HG02884 (cell line): Measurements from ENCODE around the gene MCRIP2.
"Not testable (repeated sequence)": the region's sequence is repeated elsewhere in the genome, so short reads cannot be mapped to it uniquely, and the experiment has no call there.

Experiments
- ATAC-seq: cut with Tn5 transposase; IDR thresholded peaks from one replicate; pipeline ENCODE4 v1.9.1; 2021; ENCODE audit warnings: mild to moderate bottlenecking, moderate library complexity; ENCODE audit not compliant: unreplicated experiment

The MCRIP2 gene

DNA sequence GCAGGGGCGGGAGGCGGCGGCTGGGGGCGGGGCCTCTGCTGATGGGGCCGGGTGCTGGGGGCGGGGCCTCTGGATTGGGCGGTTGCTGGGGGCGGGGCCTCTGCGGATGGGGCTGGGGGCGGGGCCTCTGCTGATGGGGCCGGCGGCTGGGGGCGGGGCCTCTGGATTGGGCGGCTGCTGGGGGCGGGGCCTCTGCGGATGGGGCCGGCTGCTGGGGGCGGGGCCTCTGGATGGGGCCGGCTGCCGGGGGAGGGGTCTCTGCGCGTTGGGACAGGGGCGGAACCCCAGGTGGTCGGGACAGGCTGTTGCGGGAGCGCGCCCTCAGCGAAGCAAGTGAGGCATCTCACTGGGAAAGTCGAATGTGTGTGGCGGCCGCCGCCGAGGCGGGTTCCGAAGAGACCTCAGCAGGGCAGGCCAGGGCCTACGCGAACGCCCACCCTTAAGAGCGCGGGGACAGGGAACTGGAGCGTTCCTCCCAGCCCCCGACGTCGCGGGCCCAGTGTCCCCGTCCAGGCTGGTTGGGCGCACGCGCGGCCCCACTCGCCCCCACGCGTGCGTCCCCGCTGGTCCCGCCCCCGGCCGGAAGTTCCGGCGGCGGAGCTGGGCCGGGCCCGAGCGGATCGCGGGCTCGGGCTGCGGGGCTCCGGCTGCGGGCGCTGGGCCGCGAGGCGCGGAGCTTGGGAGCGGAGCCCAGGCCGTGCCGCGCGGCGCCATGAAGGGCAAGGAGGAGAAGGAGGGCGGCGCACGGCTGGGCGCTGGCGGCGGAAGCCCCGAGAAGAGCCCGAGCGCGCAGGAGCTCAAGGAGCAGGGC is 38.4 kb downstream of the MCRIP2 start, which contains the start of gene STUB1:
TSS of gene STUB1 (plus strand) at position 597 of the 811 bp plus-strand sequence. CDS start at position 713, 116 bp downstream.
- ATAC-seq, result peak; percentile 37

DNA sequence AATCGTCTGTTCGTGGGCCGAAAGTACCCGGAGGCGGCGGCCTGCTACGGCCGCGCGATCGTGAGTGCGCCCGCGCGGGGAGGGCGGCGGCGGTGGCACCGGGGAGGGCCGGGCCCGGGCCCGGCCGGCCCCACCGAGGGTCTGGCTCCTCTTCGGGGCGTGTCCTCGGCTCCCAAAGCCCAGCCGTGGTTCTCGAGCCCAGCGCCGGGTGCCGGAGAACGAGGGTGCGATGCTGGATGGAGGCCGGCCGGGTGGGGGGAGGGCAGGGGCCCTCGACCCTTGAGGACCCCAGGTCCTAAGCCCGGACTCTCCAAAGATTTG is 39.0 kb downstream of the MCRIP2 start:
- ATAC-seq, result no peak

DNA sequence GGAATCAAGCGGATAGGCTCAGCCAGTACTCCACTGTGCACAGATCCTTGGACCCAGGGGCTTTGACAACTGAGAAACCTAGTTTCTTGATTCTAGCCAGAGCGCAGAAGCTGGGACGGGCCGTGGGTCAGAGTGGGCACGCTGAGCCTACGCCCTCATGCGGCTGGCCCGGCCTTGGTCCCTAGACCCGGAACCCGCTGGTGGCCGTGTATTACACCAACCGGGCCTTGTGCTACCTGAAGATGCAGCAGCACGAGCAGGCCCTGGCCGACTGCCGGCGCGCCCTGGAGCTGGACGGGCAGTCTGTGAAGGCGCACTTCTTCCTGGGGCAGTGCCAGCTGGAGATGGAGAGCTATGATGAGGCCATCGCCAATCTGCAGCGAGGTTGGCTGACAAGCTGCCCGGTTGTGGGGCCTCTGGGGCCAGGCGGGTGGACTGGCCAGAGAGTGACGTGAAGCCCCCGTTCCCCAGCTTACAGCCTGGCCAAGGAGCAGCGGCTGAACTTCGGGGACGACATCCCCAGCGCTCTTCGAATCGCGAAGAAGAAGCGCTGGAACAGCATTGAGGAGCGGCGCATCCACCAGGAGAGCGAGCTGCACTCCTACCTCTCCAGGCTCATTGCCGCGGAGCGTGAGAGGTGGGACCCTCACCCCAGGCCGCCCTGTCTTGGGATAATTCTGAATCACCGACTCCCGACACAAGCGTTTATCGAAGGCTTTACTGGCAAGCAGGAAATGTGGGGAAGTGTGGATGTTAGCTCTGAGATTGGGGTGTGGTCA is 39.5 kb downstream of the MCRIP2 start:
- ATAC-seq, result no peak

DNA sequence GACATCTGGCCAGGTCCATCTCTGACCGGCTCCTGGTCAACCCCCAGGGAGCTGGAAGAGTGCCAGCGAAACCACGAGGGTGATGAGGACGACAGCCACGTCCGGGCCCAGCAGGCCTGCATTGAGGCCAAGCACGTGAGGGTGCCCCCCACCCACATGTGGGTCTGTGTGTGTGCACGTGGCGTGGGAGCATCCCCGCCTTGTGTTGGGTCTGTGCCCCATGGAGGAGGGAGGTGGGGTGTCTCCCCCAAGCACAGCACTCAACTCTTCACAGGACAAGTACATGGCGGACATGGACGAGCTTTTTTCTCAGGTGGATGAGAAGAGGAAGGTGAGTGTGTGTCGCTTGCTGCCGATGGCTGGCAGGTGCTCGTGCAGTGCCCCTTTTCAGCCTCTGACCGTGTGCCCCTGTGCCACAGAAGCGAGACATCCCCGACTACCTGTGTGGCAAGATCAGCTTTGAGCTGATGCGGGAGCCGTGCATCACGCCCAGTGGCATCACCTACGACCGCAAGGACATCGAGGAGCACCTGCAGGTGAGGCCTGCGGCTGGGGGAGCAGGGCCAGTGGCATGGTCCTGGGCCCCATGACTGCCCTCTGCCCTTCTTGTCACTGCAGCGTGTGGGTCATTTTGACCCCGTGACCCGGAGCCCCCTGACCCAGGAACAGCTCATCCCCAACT is 40.3 kb downstream of the MCRIP2 start:
- ATAC-seq, result no peak

DNA sequence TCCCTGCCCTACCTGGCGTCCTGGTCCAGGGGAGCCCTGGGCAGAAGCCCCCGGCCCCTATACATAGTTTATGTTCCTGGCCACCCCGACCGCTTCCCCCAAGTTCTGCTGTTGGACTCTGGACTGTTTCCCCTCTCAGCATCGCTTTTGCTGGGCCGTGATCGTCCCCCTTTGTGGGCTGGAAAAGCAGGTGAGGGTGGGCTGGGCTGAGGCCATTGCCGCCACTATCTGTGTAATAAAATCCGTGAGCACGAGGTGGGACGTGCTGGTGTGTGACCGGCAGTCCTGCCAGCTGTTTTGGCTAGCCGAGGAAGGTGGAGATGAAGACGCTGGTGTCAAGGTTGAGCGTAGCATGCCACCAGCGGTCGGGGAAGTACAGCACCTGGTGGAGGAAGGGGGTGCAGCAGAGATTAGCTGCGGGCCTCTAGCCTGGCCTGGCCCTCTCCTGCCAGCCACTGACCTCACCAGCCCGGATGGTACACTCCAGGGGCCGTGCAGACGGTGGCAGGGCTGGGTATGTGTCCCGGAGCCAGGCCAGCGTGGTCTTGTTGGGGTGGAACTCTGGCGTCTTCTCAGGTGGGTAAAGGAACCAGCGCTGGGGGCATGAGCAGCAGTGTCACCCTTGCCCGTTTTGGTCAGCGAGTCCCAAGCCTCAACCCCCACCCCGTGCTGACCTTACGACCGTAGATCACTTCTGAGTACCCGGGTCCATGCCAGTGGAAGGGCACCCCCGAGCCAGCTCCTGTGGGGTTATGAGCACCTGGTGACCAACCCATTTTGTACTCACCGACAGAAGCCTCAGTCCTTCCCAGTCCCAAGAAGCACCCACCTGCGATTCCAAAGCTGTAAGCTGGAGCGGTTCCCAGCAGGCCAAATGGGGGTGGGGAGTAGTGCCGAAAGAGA is 41.1 kb downstream of the MCRIP2 start:
- no peak for ATAC-seq

DNA sequence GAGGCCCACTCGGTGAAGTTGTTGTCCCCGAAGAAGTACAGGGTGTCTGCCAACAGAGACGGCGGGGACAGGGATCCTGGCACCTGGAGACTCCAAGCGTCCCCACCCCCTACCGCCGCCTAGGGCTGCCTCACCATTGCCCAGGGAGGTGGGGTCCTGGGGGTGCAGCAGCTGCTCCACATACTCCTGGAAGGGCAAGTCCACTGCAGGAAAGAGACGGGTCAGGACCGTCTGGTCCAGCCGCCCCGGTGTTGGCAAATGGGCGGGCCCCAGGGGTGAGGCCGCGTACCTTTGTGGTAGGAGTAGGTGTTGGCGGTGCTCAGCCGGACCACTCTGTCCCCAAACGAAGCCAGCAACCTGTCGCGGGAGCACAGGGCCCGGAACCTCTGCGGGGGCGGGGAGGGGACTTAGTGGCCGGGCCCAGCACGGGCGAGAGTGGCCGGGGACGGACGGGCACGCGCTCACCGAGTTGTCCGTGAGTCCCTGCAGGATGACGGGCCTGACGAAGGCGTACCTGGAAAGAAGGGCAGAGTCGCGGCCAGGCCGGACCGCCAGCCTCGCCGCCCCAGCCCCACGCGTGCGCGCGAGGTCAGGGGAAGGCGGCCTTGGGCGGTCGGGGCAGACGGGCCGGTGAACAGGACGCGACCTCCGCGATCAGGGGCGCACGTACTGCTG is 41.9 kb downstream of the MCRIP2 start:
- no peak for ATAC-seq

DNA sequence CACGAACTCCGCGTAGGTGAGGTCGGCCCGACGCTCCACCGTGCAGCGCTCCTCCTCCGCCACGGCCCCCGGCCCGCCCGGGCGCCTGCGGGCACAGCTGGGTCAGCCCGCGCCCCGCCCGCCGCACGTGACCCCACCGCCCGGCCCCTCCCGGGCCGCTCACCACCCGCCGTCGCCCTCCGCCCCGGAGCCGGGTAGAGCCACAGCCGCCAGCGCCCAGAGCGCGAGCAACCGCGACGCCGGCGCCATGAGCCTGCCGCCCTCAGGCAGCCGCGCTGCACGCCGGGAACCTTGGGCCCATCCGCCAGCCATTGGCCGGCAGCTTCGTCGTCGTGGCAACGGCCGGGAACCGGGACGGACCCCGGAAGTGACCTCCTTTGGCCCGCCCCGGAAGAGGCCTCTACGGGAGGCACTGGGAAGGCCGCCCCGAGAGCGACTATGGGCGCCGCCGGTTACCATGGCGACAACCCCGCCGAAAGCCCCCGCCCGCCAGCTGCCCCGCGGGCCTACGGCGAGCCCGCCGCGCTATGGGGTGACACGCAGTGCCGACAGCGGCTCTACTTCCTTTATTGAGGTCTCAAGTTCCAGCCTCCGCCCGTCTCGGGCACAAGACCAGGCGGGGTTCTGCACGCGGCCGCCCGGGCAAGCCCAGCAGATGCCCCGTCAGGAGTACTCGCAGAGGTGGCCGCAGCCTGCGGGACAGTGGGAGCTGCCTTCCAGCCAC is 42.6 kb downstream of the MCRIP2 start, which contains the start of gene JMJD8:
TSS of gene JMJD8 (minus strand) at position 264 of the 724 bp plus-strand sequence. CDS start at position 249, 15 bp downstream.
- peak; percentile 55 for ATAC-seq

DNA sequence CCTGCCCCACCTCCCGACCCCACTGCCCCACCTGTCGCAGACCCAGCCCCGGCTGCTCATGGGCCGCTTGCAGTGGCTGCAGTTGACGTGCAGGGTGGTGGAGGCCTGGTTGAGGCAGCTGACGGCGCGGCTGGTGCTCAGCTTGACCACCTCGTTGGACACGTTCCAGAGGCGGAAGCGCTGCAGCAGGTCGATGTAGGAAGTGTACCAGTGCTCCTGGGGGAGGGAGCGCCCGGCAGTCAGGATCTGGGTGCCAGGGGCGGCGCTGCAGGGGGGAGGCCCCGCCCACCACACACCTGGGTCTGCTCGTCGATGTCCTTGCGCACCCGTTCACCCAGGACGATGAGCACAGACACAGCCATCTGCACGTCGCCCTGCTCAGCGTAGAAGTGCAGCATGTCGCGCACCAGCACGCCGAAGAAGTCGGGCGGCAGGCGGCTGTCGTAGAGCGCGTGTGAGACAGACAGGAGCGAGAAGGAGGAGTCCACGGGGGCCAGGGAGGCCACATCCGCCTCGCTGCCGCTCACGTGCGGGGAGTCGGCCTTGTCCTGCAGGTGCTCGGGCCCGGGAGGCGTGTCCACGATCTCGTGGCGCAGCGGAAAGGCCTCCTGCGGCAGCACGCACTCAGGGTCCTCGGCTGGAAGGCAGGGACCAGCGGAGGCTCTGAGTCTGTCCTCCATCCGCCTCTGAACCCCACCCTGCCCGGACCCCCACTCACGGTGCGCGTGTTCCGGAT is 43.5 kb downstream of the MCRIP2 start:
- no peak for ATAC-seq

DNA sequence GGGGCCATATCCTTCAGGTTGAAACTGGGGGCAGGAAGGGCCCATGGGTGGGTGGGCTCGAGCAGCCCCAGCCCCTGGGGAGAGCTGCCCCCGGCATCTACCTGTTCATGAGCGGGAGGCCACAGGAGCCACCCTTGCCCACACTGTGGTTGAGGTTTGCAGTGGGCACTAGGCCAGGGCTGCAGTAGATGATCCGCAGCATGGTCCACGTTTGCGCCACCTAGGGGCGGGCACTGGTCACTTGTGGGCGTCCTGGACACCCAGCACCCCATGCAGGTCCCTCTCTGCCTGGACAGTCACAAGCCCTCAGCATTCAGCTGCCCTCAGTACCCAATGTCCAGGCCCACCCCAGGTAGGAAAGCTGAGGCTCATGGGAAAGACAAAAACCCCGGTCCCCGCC is 44.3 kb downstream of the MCRIP2 start:
- ATAC-seq, result no peak

DNA sequence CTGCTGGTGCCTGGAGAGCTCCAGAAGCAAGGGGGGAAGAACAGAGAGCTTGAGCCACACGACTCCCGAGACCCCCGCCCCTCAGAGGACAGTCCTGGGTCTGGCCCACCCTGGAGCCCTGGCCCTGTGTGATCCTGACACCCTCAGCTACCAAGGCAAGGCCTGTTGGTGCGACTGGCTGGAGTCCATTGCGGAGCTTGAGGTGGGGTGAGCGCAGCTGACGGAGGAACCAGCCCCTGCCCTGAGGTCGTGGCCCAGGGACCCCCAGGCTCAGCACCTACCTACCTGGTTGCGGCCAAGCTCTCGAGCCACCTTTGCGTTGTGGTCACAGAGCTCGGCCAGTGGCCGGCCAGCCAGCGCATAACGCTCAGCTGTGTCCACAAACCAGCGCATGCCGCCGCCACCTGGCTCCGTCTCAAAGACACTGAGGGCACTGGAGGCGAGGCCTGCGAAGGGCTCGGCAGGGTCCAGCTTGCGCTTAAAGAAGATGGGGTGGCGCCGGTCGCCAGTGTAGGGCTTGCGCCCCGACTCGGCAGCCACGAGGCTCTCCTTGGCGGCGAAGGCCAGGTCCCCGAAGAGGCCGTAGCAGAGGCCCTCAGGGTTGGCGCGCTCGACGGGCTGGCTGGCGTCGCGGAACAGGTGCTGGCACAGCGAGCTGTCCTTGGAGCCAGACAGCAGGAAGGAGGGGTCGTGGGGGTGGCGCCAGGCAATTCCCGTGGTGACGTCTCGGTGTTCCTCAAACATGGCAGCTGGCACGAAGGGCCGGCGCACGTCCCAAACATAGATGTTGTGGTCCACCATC is 45.0 kb downstream of the MCRIP2 start:
- no peak for ATAC-seq

DNA sequence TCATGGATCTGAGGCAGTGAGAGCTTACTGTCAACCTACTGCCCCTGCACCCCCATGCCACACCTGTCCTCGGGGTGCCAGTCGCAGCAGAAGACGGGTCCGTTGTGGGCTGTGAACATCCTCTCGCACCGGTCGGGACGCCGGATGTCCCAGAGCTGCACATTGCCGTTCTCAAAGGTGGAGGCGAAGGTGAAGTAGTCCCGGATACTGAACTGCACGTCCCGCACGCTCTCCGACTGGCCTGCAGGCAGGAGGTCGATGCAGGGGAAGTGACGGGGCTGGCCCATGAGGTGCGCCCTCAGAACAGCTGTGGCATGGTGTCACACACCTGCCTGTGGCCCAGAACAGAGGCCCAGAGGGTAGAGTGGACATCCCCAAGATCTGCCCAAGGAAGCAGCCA is 45.9 kb downstream of the MCRIP2 start:
- ATAC-seq, result no peak

DNA sequence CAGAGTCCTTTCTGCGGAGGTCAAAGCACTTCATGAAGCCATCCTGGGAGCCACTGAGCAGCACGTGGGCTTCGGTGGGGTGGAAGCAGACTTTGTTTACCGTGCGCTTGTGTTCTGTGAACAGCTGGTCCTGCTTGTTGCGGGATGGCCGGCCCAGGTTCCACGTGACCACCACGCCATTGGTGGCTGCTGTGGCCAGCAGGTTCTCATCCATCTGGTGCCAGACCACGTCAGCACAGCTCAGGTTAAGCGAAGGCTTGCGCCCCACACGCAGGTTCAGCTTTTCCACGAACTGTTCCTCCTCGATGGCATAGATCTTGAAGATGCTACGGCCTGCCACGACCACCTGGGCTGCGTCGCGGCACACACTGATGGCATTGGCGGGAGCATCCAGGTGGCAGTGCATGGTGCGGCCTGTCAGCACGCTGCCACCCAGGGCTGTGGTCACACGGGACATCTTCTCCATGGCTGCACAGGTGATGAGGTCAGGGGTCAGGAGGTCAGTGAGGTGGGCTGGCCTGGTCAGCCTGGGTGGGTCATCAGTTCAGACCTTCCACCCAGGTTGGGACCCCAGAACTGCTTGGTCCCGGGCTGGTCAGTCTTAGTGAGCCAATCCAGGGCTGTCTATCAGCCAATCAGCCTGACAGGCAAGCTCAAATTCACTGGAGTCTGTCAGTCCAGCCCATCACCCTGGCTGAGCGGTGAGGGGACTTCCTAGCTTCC is 47.7 kb downstream of the MCRIP2 start:
- no peak for ATAC-seq

DNA sequence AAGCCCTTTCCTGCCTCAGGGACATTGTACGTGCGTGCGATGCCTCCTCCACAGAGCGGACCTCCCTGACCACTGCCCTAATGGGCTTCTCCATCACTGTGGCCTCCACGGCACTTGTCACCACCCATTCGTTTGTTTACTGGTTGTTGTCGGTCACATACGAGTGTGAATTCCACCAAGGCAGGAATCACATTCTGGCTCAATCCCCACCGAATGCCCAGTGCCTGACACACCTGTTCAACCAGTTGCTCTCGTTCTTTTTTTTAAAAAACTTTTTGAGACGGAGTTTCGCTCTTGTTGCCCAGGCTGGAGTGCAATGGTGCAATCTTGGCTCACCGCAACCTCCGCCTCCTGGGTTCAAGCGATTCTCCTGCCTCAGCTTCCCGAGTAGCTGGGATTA is 49.6 kb downstream of the MCRIP2 start:
- ATAC-seq, result not testable (repeated sequence)

DNA sequence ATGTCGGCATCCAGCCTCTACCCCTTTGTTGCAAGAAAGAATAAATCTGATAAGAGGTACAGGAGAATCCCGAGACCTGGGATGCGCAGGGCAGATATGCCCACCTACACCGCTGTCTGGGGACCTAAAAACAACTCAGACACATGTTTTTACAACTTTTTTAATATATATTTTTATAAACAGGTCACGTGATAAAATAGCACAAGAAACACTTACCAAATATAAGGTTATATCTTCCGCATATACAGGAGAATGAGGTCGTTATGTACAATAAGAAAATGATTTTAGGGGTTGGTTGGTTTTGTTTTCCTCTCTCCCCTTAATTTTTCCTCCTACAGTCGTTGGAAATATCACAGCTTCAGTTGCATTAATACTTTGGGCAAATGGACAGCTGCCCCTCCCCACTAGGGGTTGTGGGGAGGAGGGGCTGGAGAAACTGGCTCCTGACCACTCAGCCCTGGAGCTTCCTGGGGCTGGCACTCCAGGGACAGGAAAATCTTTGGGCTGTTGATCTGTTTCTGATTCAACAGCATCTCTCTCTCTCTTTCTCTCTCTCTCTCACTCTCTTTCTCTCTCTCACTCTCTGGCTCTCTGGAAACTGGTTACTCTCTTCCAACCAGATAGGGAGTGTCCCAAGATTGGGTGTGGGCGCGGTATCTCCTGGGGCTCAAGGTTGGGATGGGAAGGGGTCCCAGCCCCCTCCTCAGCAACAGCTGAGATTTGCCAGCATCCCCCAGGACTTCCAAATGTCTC is 50.9 kb downstream of the MCRIP2 start:
- ATAC-seq, result no peak

DNA sequence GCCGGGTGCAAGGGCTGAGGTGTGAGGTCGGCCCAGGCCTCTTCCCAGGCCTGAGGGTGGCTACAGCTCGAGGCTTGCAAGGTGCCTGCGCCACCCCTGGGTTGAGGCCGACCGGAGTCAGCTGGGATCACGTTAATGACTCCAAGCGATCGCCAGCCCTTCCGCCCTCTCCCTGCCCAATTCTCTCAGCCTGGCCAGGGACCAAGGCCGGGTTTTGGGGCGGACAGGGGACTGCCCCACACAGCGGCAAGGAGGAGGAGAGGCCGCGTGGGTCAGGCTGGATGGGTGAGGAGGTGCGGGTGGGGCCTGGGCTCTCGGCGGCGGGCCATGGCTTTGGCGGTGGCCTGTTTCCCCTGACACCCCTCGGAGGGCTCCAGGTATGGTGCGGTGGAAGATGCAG is 51.7 kb downstream of the MCRIP2 start:
- no peak for ATAC-seq

DNA sequence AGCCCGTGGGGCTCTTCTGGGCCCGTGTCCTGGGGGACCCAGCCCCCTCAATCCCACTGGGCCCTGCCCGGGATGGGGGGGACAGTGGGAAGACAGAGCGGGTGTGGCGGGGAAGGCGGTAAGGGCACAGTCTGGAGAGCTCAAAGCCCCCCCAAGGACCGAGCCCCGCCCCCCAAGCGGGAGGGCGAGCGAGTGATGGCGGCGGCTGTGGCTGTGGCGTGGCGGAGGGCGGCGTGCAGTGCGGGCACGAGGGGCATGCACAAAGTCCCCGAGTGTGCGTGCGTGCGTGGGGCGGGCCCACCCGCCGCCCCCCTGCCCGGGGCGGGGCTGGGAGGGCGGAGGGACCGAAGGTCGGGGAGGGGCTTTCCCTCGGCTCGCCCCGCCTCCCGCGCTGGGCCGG is 52.1 kb downstream of the MCRIP2 start:
- ATAC-seq, result no peak
